Epidermal melanocyte (primary cell): ENCODE measurements around the gene ISG15.
"Not testable (repeated sequence)": the region's sequence is repeated elsewhere in the genome, so short reads cannot be mapped to it uniquely, and the experiment has no call there.

Experiments used
- DNase-seq: peaks from one replicate; pipeline ENCODE4 v3.0.0; 2011; ENCODE audit warnings: low spot score; ENCODE audit not compliant: insufficient read length

Gene ISG15

GRCh38 chr1:1044455-1045078 is 31.3 kb downstream of the ISG15 start:
- no peak for DNase-seq

GRCh38 chr1:1045129-1045528 is 31.8 kb downstream of the ISG15 start:
- DNase-seq: no peak

GRCh38 chr1:1046243-1046642 is 32.9 kb downstream of the ISG15 start:
- no peak for DNase-seq

- DNase-seq: no peak
Observed at GRCh38 chr1:1046767-1047166, 33.5 kb downstream of the ISG15 start.

- no peak for DNase-seq
Observed at GRCh38 chr1:1047407-1047806, 34.1 kb downstream of the ISG15 start.

- no peak for DNase-seq
Observed at GRCh38 chr1:1047963-1048362, 34.7 kb downstream of the ISG15 start.

GRCh38 chr1:1048765-1049164 is 35.5 kb downstream of the ISG15 start:
- DNase-seq: no peak

- no peak for DNase-seq
Observed at GRCh38 chr1:1049318-1050165, 36.2 kb downstream of the ISG15 start.

GRCh38 chr1:1050577-1051052 is 37.3 kb downstream of the ISG15 start:
- DNase-seq: no peak

- no peak for DNase-seq
Observed at GRCh38 chr1:1051127-1051810, 38.0 kb downstream of the ISG15 start.

GRCh38 chr1:1052003-1052840 is 38.9 kb downstream of the ISG15 start:
- no peak for DNase-seq

GRCh38 chr1:1053022-1053421 is 39.7 kb downstream of the ISG15 start:
- DNase-seq: no peak

- DNase-seq: no peak
Observed at GRCh38 chr1:1053682-1054081, 40.4 kb downstream of the ISG15 start.

- no peak for DNase-seq
Observed at GRCh38 chr1:1054099-1054700, 40.9 kb downstream of the ISG15 start.

GRCh38 chr1:1054971-1055370 is 41.7 kb downstream of the ISG15 start:
- no peak for DNase-seq

GRCh38 chr1:1055841-1056736 is 42.8 kb downstream of the ISG15 start:
- no peak for DNase-seq

GRCh38 chr1:1057769-1058087 is 44.4 kb downstream of the ISG15 start:
- not testable (repeated sequence) for DNase-seq

- DNase-seq: no peak
Observed at GRCh38 chr1:1058088-1058905, 45.0 kb downstream of the ISG15 start.

- DNase-seq: no peak
Observed at GRCh38 chr1:1058921-1059493, 45.7 kb downstream of the ISG15 start.
